H1 (cell line): Measurements from ENCODE around the gene SLC26A4. TPM values are rescaled to one million over a fixed set of nuclear protein-coding genes. Genes with fewer than 3 reads are reported as not detected.

Source experiments
- CTCF ChIA-PET: fragments of 300-600 bp; sonication (Branson Sonifier 250); formaldehyde crosslinking; loops from one replicate; lab custom pipeline; 2021; ENCODE audit not compliant: partially characterized antibody; lab: Charles Lee
- POLR2A ChIA-PET: fragments of 300-600 bp; sonication (Branson Sonifier 250); formaldehyde crosslinking; loops from one replicate; lab custom pipeline; 2021; ENCODE audit warnings: inconsistent platforms; ENCODE audit not compliant: partially characterized antibody; lab: Charles Lee
- DNase-seq, 2 experiments: peaks; one replicate each; pipeline versions ENCODE4 v3.0.0 to v3.0.0-alpha.2; 2010 to 2022; ENCODE audit warnings: low spot score in 2 of 2, low read depth in 1 of 2, mixed read lengths in 1 of 2
- FAIRE-seq: peaks from 2 replicates; lab custom pipeline; 2011; peaks lifted over from hg19 to GRCh38; lab: Jason Lieb, UNC
- H2AFZ ChIP-seq: 2 replicates; pipeline ENCODE4 v1.8.1; 2012; ENCODE audit warnings: low read length, inconsistent platforms
- H2AK5ac ChIP-seq: 2 replicates; pipeline ENCODE4 v1.6.1; 2013; ENCODE audit warnings: low read depth, low read length
- H2BK120ac ChIP-seq: replicated peaks from 2 replicates; pipeline ENCODE3; 2013; ENCODE audit warnings: low read depth, low read length, inconsistent platforms
- H2BK12ac ChIP-seq: 2 replicates; pipeline ENCODE4 v1.6.1; 2013; ENCODE audit warnings: low read depth, low read length
- H2BK15ac ChIP-seq: 2 replicates; pipeline ENCODE4 v1.6.1; 2013; ENCODE audit warnings: low read length
- H2BK20ac ChIP-seq: 2 replicates; pipeline ENCODE4 v1.6.1; 2013; ENCODE audit warnings: low read length
- H2BK5ac ChIP-seq: 2 replicates; pipeline ENCODE4 v1.6.1; 2013; ENCODE audit warnings: low read depth, low read length
- H3K14ac ChIP-seq: 2 replicates; pipeline ENCODE4 v1.6.1; 2013; ENCODE audit warnings: inconsistent platforms; ENCODE audit not compliant: insufficient read length
- H3K18ac ChIP-seq: 2 replicates; pipeline ENCODE4 v1.6.1; 2013; ENCODE audit warnings: low read length; ENCODE audit errors: extremely low read depth
- H3K23ac ChIP-seq: 2 replicates; pipeline ENCODE4 v1.6.1; 2013; ENCODE audit warnings: inconsistent platforms; ENCODE audit not compliant: insufficient read length
- H3K23me2 ChIP-seq: 2 replicates; pipeline ENCODE4 v1.6.1; 2013; ENCODE audit warnings: low read depth, low read length
- H3K27ac ChIP-seq: 2 replicates; pipeline ENCODE4 v1.6.1; 2011; ENCODE audit warnings: low read depth, low read length, inconsistent platforms
- H3K27me3 ChIP-seq, 4 experiments: replicated peaks in 1 of 4; 1 replicate in 1 of 4; 2 replicates in 3 of 4; pipeline versions ENCODE4 v1.6.1 to v1.8.1; 2011 to 2013; ENCODE audit warnings: low read length in 3 of 4, mild to moderate bottlenecking in 3 of 4, inconsistent platforms in 2 of 4, mixed read lengths in 2 of 4, moderate library complexity in 1 of 4; ENCODE audit not compliant: control insufficient read depth in 3 of 4, insufficient read depth in 3 of 4; ENCODE audit errors: extremely low read depth in 1 of 4
- H3K36me3 ChIP-seq, 4 experiments: 2 replicates each; pipeline versions ENCODE4 v1.6.1 to v1.8.1; 2011 to 2013; ENCODE audit warnings: mild to moderate bottlenecking in 4 of 4, low read length in 3 of 4, moderate library complexity in 2 of 4, control low read depth in 1 of 4, inconsistent platforms in 1 of 4; ENCODE audit not compliant: insufficient read depth in 4 of 4, control insufficient read depth in 2 of 4
- H3K4ac ChIP-seq: replicated peaks from 2 replicates; pipeline ENCODE3; 2013; ENCODE audit warnings: low read length, low read depth, mixed read lengths, inconsistent platforms; ENCODE audit not compliant: insufficient read length
- H3K4me1 ChIP-seq, 4 experiments: replicated peaks in 1 of 4; 1 replicate in 1 of 4; 2 replicates in 3 of 4; pipeline versions ENCODE4 v1.6.1 to v1.8.1; 2011 to 2013; ENCODE audit warnings: low read length in 3 of 4, inconsistent platforms in 2 of 4, mixed read lengths in 1 of 4; ENCODE audit not compliant: insufficient read depth in 4 of 4, control insufficient read depth in 3 of 4
- H3K4me2 ChIP-seq, 2 experiments: 2 replicates each; pipeline versions ENCODE4 v1.6.1 to v1.8.1; 2011 to 2013; ENCODE audit warnings: low read depth in 2 of 2, low read length in 2 of 2, control low read depth in 1 of 2, inconsistent platforms in 1 of 2, mild to moderate bottlenecking in 1 of 2; ENCODE audit not compliant: insufficient read depth in 1 of 2
- H3K4me3 ChIP-seq, 4 experiments: fragments of 200-600, 300-600 bp in 1 of 4; sonication (generic), shearing (Covaris generic), sonication (Bioruptor Twin) in 1 of 4; 2 replicates each; pipeline versions ENCODE4 v1.5.1 to v1.8.1; 2011 to 2016; ENCODE audit warnings: low read length in 4 of 4, low read depth in 3 of 4, control low read depth in 2 of 4, inconsistent platforms in 2 of 4, mild to moderate bottlenecking in 2 of 4, mixed read lengths in 1 of 4, moderate library complexity in 1 of 4; ENCODE audit not compliant: insufficient read depth in 2 of 4; ENCODE audit errors: extremely low read depth in 1 of 4
- H3K56ac ChIP-seq: replicated peaks from 2 replicates; pipeline ENCODE3; 2013; ENCODE audit warnings: low read depth, mild to moderate bottlenecking, mixed read lengths, low read length, inconsistent platforms; ENCODE audit not compliant: insufficient read length
- H3K79me1 ChIP-seq: 2 replicates; pipeline ENCODE4 v1.6.1; 2013; ENCODE audit warnings: low read depth, low read length, control low read depth
- H3K79me2 ChIP-seq, 2 experiments: 2 replicates each; pipeline versions ENCODE4 v1.6.1 to v1.8.1; 2012 to 2013; ENCODE audit warnings: low read length in 2 of 2, mild to moderate bottlenecking in 2 of 2, inconsistent platforms in 1 of 2; ENCODE audit not compliant: insufficient read depth in 2 of 2, control insufficient read depth in 1 of 2
- H3K9ac ChIP-seq, 4 experiments: replicated peaks in 1 of 4; 1 replicate in 1 of 4; 2 replicates in 3 of 4; pipeline versions ENCODE4 v1.6.1 to v1.8.1; 2011 to 2013; ENCODE audit warnings: low read depth in 3 of 4, low read length in 3 of 4, control low read depth in 2 of 4, mild to moderate bottlenecking in 2 of 4, moderate library complexity in 2 of 4, inconsistent platforms in 1 of 4; ENCODE audit errors: extremely low read depth in 1 of 4
- H3K9me3 ChIP-seq, 2 experiments: 2 replicates each; pipeline versions ENCODE4 v1.6.1 to v1.8.1; 2012 to 2013; ENCODE audit warnings: mild to moderate bottlenecking in 2 of 2, moderate library complexity in 2 of 2, control low read depth in 1 of 2, inconsistent platforms in 1 of 2, low read depth in 1 of 2, low read length in 1 of 2, mixed read lengths in 1 of 2; ENCODE audit not compliant: insufficient read depth in 2 of 2
- H4K20me1 ChIP-seq, 2 experiments: replicated peaks in 1 of 2; 2 replicates each; pipeline versions ENCODE3 to v1.8.1; 2011 to 2013; ENCODE audit warnings: inconsistent platforms in 2 of 2, low read length in 2 of 2, mild to moderate bottlenecking in 1 of 2; ENCODE audit not compliant: insufficient read depth in 2 of 2, control insufficient read depth in 1 of 2
- H4K5ac ChIP-seq: 2 replicates; pipeline ENCODE4 v1.6.1; 2013; ENCODE audit warnings: low read length, low read depth, mixed read lengths, inconsistent platforms; ENCODE audit not compliant: insufficient read length
- H4K8ac ChIP-seq: 2 replicates; pipeline ENCODE4 v1.8.0; 2013; ENCODE audit warnings: mild to moderate bottlenecking, moderate library complexity, low read length, inconsistent platforms; ENCODE audit not compliant: insufficient read depth; ENCODE audit errors: extremely low read depth
- H4K91ac ChIP-seq: replicated peaks from 2 replicates; pipeline ENCODE3; 2013; ENCODE audit warnings: low read length, mixed read lengths, inconsistent platforms; ENCODE audit not compliant: insufficient read length
- BACH1 ChIP-seq: IDR thresholded peaks from 2 replicates; pipeline ENCODE4 v1.6.1; 2012; ENCODE audit warnings: low read length, improper control_type of control experiment
- BCL11A ChIP-seq, 2 experiments: IDR thresholded peaks; one replicate each; pipeline ENCODE4 v1.6.1; 2011; ENCODE audit warnings: low read depth in 2 of 2, low read length in 2 of 2, mild to moderate bottlenecking in 2 of 2
- EZH2 ChIP-seq: fragments of 200-600 bp; sonication (generic); IDR thresholded peaks from 2 replicates; pipeline ENCODE4 v1.7.1; 2012; ENCODE audit warnings: low read depth, mild to moderate bottlenecking, moderate library complexity, low read length, inconsistent platforms; ENCODE audit not compliant: severe bottlenecking
- FOSL1 ChIP-seq: IDR thresholded peaks from 2 replicates; pipeline ENCODE4 v1.6.1; 2011; ENCODE audit warnings: mild to moderate bottlenecking, low read depth, low read length, moderate library complexity; ENCODE audit not compliant: insufficient read depth
- JUN ChIP-seq: IDR thresholded peaks from 2 replicates; pipeline ENCODE4 v1.6.1; 2011; ENCODE audit warnings: low read depth, mild to moderate bottlenecking, improper control_type of control experiment, low read length
- NANOG ChIP-seq: IDR thresholded peaks from 2 replicates; pipeline ENCODE4 v1.6.1; 2011; ENCODE audit warnings: low read length, low read depth, mild to moderate bottlenecking, inconsistent platforms; ENCODE audit not compliant: insufficient read depth, poor library complexity, severe bottlenecking
- SUZ12 ChIP-seq: fragments of 200-600 bp; sonication (generic); IDR thresholded peaks from 2 replicates; pipeline ENCODE4 v1.6.1; 2012; ENCODE audit warnings: mild to moderate bottlenecking, inconsistent platforms, low read length, moderate library complexity, mixed read lengths
- TAF1 ChIP-seq: IDR thresholded peaks from 2 replicates; pipeline ENCODE4 v1.6.1; 2011; ENCODE audit warnings: mild to moderate bottlenecking, low read depth, low read length
- TCF12 ChIP-seq: IDR thresholded peaks from 2 replicates; pipeline ENCODE4 v1.6.1; 2011; ENCODE audit warnings: low read depth, mild to moderate bottlenecking, low read length
- YY1 ChIP-seq: IDR thresholded peaks from 2 replicates; pipeline ENCODE4 v1.6.1; 2011; ENCODE audit warnings: low read depth, mild to moderate bottlenecking, low read length
- WGBS, 2 experiments: shearing (Covaris generic) in 1 of 2; methylation state at CpG; one replicate each; pipeline versions ENCODE4 v1.1.6 to v1.1.7; 2013 to 2015; ENCODE audit warnings: low lambda C conversion rate in 2 of 2, mixed read lengths in 2 of 2, inconsistent platforms in 1 of 2, low coverage in 1 of 2, missing lambda C conversion rate in 1 of 2; ENCODE audit not compliant: insufficient replicate concordance in 2 of 2, insufficient coverage in 1 of 2, insufficient read length in 1 of 2; ENCODE audit errors: extremely low coverage in 1 of 2, missing lambda C conversion rate in 1 of 2; 5-methylcytosine and 5-hydroxymethylcytosine counted together
- long read RNA-seq, 2 experiments: library from RNA in 1 of 2; library from capped mRNA in 1 of 2; stranded (forward); transcript quantifications; one replicate each; pipeline ENCODE4 v2.0.0, GENCODE V29; 2021; ENCODE audit warnings: inconsistent platforms in 1 of 2
- polyA minus RNA-seq, 3 experiments: library from RNA; depleted of rRNA, polyadenylated mRNA; stranded (reverse); fragments of >200 nt; gene quantifications; 1 replicate in 2 of 3; 2 replicates in 1 of 3; pipeline ENCODE4 v1.2.3, GENCODE V29; 2011
- polyA plus RNA-seq, 7 experiments: library from polyadenylated mRNA; depleted of rRNA in 3 of 7; stranded (reverse) in 5 of 7; unstranded in 2 of 7; fragments of >200 nt in 5 of 7; fragments of 200-250 nt in 2 of 7; gene quantifications; 1 replicate in 5 of 7; 2 replicates in 1 of 7; 4 replicates in 1 of 7; pipeline versions ENCODE4 v1.2.1 to v1.2.3, GENCODE V29; 2011 to 2013; ENCODE audit warnings: missing spikeins in 2 of 7, mixed read lengths in 2 of 7
- total RNA-seq: library from RNA; stranded (reverse); fragmentation: NEBNext Ultra II Directional; extraction: Animal tissue kit (Norgen Biotek cat#: 25700); gene quantifications from 2 replicates; pipeline ENCODE4 v1.2.1, GENCODE V29; 2021

Gene SLC26A4
- total RNA-seq (0.35 TPM in 1 of 2 replicates, not detected in the other), polyA plus RNA-seq (2011; rRNA removed) (0.11 TPM in 1 of 2 replicates, not detected in the other), polyA minus RNA-seq (2011; rRNA and poly(A)+ RNA removed) (0.20 and 0.44 TPM in 2 replicates)
- not detected for polyA plus RNA-seq (2011; cell fraction: cytosol; rRNA removed)
- polyA plus RNA-seq (2011; cell fraction: nucleus; rRNA removed), result not detected
- 0.03 TPM in 1 of 4 replicates, not detected in the others for polyA plus RNA-seq (2012, experiment 1 of 2)
- not detected for polyA plus RNA-seq (2012, experiment 2 of 2)
- polyA plus RNA-seq (2013, experiment 1 of 2), result 0.04 TPM
- 0.13 TPM for polyA plus RNA-seq (2013, experiment 2 of 2)
- not detected for polyA minus RNA-seq (2011; cell fraction: cytosol; rRNA and poly(A)+ RNA removed)
- 0.10 TPM for polyA minus RNA-seq (2011; cell fraction: nucleus; rRNA and poly(A)+ RNA removed)
- long read RNA-seq, experiment 1, result 0 reads
- long read RNA-seq, experiment 2, result 0 reads

GRCh38 chr7:107660381-107661080, at the start of gene SLC26A4:
Gene SLC26A4, plus strand, starts transcription at chr7:107660828. Its CDS starts 814 bp downstream, at chr7:107661642.
- Histone ChIP-seq H3K9ac (no peak within 1 kb of the TSS), H3K79me2 (no peaks in the 10 kb centered on the region), H4K5ac (no peak within 1 kb of the TSS), H2BK5ac (no peak within 1 kb of the TSS), H3K4ac (no peak within 1 kb of the TSS), H3K36me3 (no peaks in the 10 kb centered on the region), H3K79me1 (no peaks in the 10 kb centered on the region), H2BK12ac (no peak within 1 kb of the TSS), H2BK20ac (no peak within 1 kb of the TSS), H3K4me2 (peak within 1 kb of the TSS; percentile 93 to 95), H2BK15ac (no peak within 1 kb of the TSS), H3K23me2 (peaks cover 15% of the 10 kb centered on the region; the same call in 1 of the 2 replicates), H4K20me1 (peaks cover 1 to 2% of the 10 kb centered on the region in 2 experiments), H2AK5ac (no peak within 1 kb of the TSS), H3K27me3 (peaks cover 25 to 57% (median 49%) of the 10 kb centered on the region in 4 experiments), H3K4me1 (peaks cover 0 to 2% (median 0%) of the 10 kb centered on the region in 4 experiments; a peak in 3 of 7 replicates), H2AFZ (no peak within 1 kb of the TSS), H3K9me3 (no peaks in the 10 kb centered on the region), H3K56ac (no peak within 1 kb of the TSS), H3K23ac (no peak within 1 kb of the TSS), H2BK120ac (no peak within 1 kb of the TSS), H3K27ac (no peak within 1 kb of the TSS), H3K4me3 (peak within 1 kb of the TSS; percentile 43 to 62 (median 53)), H4K91ac (no peak within 1 kb of the TSS), H3K18ac (no peak within 1 kb of the TSS), H3K14ac (no peak within 1 kb of the TSS), H4K8ac (peak within 1 kb of the TSS; percentile 57; the same call in 1 of the 2 replicates)
- POLR2A ChIA-PET, result interaction anchor here (0.9 to 1.1 kb wide), 2 partner anchors 96 to 217 kb away, joined by 3 read pairs; partner anchors contain the start of genes COG5 and DUS4L
- DNase-seq (peak in 1 of 2 experiments; percentile 76), FAIRE-seq (no peak)
- 1% methylated on average over 33 of the region's 37 CpGs; no CpG with 5 or more reads in 1 of the 2 experiments for WGBS, 2 experiments
- CTCF ChIA-PET, result interaction anchor here (0.6 to 2.3 kb wide), 10 partner anchors 15 to 85 kb away, joined by 3 to 8 read pairs (median 4); partner anchors contain the start of gene BCAP29
- no peak for TF ChIP-seq TAF1
- TF ChIP-seq FOSL1, result no peak
- no peak for TF ChIP-seq BACH1
- peak; percentile 57; the same call in 1 of the 2 replicates for TF ChIP-seq SUZ12
- no peak for TF ChIP-seq BCL11A (IDR thresholded peaks at IDR 0.05; ENCODE audit: low read depth in 2 of 2, low read length in 2 of 2)
- TF ChIP-seq EZH2, result peak; percentile 38
- no peak for TF ChIP-seq TCF12
- TF ChIP-seq JUN, result no peak
- no peak for TF ChIP-seq NANOG
- TF ChIP-seq YY1, result no peak
